OCI-LY1 (cell line): Measurements from ENCODE around the gene VPS25.

Experiments used
- EZH2 ChIP-seq: fragments of 200-600 bp; sonication (generic), shearing (Covaris generic); IDR thresholded peaks from 2 replicates; pipeline ENCODE4 v1.8.0; 2017; ENCODE audit warnings: borderline replicate concordance, mixed run types, mild to moderate bottlenecking, antibody characterized with exemption, low read length, moderate library complexity, mixed read lengths
- TF ChIP-seq, protein P1 (sequence below): fragments of 200-600 bp; sonication (generic), shearing (Covaris generic); IDR thresholded peaks from 2 replicates; pipeline ENCODE4 v1.5.1; 2017; ENCODE audit warnings: mild to moderate bottlenecking, antibody characterized with exemption, low read length, moderate library complexity, mixed read lengths

DNA sequence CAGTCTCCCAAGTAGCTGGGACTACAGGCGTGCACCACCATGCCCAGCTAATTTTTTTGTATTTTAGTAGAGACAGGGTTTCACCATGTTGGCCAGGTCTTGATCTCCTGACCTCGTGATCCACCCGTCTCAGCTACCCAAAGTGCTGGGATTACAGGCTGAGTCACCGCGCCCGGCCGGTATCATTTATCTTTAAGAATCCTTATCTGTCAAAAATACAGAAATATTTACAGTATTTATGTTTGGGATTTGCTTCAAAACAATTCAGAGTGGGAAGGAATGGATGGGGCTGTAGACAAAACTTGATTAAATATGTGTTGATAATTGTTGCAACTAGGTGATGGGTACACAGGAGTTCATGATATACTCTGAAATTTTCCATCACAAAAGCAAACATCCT, 47.9 kb downstream of the VPS25 start:
- TF ChIP-seq, protein P1, sequence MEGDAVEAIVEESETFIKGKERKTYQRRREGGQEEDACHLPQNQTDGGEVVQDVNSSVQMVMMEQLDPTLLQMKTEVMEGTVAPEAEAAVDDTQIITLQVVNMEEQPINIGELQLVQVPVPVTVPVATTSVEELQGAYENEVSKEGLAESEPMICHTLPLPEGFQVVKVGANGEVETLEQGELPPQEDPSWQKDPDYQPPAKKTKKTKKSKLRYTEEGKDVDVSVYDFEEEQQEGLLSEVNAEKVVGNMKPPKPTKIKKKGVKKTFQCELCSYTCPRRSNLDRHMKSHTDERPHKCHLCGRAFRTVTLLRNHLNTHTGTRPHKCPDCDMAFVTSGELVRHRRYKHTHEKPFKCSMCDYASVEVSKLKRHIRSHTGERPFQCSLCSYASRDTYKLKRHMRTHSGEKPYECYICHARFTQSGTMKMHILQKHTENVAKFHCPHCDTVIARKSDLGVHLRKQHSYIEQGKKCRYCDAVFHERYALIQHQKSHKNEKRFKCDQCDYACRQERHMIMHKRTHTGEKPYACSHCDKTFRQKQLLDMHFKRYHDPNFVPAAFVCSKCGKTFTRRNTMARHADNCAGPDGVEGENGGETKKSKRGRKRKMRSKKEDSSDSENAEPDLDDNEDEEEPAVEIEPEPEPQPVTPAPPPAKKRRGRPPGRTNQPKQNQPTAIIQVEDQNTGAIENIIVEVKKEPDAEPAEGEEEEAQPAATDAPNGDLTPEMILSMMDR = no peak
- TF ChIP-seq EZH2 = no peak
